Activated CD8-positive, alpha-beta T cell treated with anti-CD3 and anti-CD28 coated beads for 36 hours (primary cell): ENCODE data around the gene KL. TPM values are rescaled to one million over a fixed set of nuclear protein-coding genes. Genes with fewer than 3 reads are reported as not detected.

Source experiments
- ATAC-seq: fragments of 200-7000 bp; cut with Tn5 transposase; one replicate; pipeline ENCODE4 v1.10.0; 2021; ENCODE audit warnings: mild to moderate bottlenecking, moderate library complexity
- CTCF ChIA-PET: fragments of 350-600 bp; sonication (Branson Sonifier 250); formaldehyde crosslinking; loops from one replicate; lab custom pipeline; 2021; ENCODE audit warnings: antibody characterized with exemption; lab: Charles Lee
- POLR2A ChIA-PET: fragments of 350-600 bp; sonication (Branson Sonifier 250); formaldehyde crosslinking; loops from one replicate; lab custom pipeline; 2021; ENCODE audit warnings: antibody characterized with exemption; lab: Charles Lee
- DNase-seq: peaks from one replicate; pipeline ENCODE4 v3.0.0-alpha.2; 2020
- H3K27ac Mint-ChIP-seq: one replicate; pipeline ENCODE4 v1.8.0; 2021; ENCODE audit warnings: mild to moderate bottlenecking, mixed read lengths
- H3K27me3 Mint-ChIP-seq: one replicate; pipeline ENCODE4 v1.8.0; 2021; ENCODE audit warnings: mixed read lengths
- H3K36me3 Mint-ChIP-seq: one replicate; pipeline ENCODE4 v1.8.0; 2021; ENCODE audit warnings: low read depth, mixed read lengths
- H3K4me1 Mint-ChIP-seq: one replicate; pipeline ENCODE4 v1.8.0; 2021; ENCODE audit warnings: low read depth, mixed read lengths
- H3K4me3 Mint-ChIP-seq: one replicate; pipeline ENCODE4 v1.8.0; 2021; ENCODE audit warnings: mild to moderate bottlenecking, moderate library complexity, mixed read lengths
- H3K9me3 Mint-ChIP-seq: one replicate; pipeline ENCODE4 v1.8.0; 2021; ENCODE audit warnings: mixed read lengths
- intact Hi-C: fragments of 100-400 bp; cut with micrococcal nuclease; formaldehyde crosslinking; loops from one replicate; pipeline ENCODE4 v1.10.0; 2022
- total RNA-seq, 2 experiments: library from RNA; stranded (reverse); gene quantifications; one replicate each; pipeline ENCODE4 v1.2.3, GENCODE V29; 2021
- TF ChIP-seq, protein P1 (sequence below): fragments of 200-600 bp; IDR thresholded peaks from one replicate; pipeline ENCODE4 v1.8.0; 2022; ENCODE audit warnings: antibody characterized with exemption, mild to moderate bottlenecking

The KL gene
- total RNA-seq, 2 experiments from 2014 or later = 0.22 to 0.27 TPM

DNA sequence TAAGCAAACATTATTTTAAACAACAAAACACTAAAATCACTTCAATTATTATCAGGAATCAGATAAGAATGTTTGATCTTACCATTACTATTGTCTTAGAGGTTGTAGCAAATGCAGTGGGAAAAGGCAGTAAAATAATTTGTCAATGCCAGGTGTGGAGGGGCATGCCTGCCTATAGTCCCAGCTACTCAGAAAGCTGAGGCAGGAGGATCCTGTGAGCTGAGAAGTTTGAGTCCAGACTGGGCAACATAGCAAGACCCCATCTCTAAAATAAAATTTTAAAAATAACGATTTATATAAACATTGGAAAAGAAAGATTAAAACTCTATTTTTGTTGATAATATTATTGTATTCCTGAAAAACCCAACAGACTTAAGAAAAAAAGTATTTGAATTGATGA is 66.8 kb downstream of the KL start:
- Mint-ChIP-seq H3K4me3 (no peak overlapping the region), H3K36me3 (no peaks in the 10 kb centered on the region), H3K9me3 (no peaks in the 10 kb centered on the region), H3K4me1 (no peaks in the 10 kb centered on the region), H3K27ac (no peak overlapping the region), H3K27me3 (peaks cover 20% of the 10 kb centered on the region)
- intact Hi-C loops = no loop called here
- ChIA-PET CTCF (no interaction called here), POLR2A (no interaction called here)
- no peak for ATAC-seq
- DNase-seq = no peak
- TF ChIP-seq, protein P1, sequence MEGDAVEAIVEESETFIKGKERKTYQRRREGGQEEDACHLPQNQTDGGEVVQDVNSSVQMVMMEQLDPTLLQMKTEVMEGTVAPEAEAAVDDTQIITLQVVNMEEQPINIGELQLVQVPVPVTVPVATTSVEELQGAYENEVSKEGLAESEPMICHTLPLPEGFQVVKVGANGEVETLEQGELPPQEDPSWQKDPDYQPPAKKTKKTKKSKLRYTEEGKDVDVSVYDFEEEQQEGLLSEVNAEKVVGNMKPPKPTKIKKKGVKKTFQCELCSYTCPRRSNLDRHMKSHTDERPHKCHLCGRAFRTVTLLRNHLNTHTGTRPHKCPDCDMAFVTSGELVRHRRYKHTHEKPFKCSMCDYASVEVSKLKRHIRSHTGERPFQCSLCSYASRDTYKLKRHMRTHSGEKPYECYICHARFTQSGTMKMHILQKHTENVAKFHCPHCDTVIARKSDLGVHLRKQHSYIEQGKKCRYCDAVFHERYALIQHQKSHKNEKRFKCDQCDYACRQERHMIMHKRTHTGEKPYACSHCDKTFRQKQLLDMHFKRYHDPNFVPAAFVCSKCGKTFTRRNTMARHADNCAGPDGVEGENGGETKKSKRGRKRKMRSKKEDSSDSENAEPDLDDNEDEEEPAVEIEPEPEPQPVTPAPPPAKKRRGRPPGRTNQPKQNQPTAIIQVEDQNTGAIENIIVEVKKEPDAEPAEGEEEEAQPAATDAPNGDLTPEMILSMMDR = no peak

DNA sequence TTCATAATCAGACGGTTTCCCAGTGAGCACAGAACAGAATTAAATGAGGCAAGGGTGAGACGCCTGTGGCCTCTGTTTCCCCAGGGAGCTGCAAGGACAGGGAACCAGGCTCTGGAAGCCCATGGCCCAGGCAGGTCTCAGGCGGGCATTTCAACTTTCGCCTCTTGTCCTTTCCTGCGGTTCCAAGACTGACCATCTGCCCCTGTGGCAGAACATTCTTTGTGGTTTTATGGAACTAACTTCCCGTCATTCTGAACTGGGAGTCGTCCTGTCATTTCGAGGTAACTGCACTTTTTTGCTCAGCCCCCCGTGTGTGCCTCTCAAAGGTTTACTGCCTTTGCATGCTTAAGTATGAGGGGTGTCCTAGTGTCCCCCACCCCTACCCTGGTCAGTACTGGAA is 70.9 kb downstream of the KL start:
- Mint-ChIP-seq H3K36me3 (no peaks in the 10 kb centered on the region), H3K4me1 (no peaks in the 10 kb centered on the region), H3K4me3 (no peak overlapping the region), H3K27ac (no peak overlapping the region), H3K9me3 (no peaks in the 10 kb centered on the region), H3K27me3 (peaks cover 12% of the 10 kb centered on the region)
- intact Hi-C loops = no loop called here
- POLR2A ChIA-PET = no interaction called here
- TF ChIP-seq, protein P1 = no peak
- DNase-seq (no peak), ATAC-seq (no peak)
- CTCF ChIA-PET = no interaction called here

- Mint-ChIP-seq H3K9me3 (no peaks in the 10 kb centered on the region), H3K27ac (no peak overlapping the region), H3K36me3 (no peaks in the 10 kb centered on the region), H3K4me3 (no peak overlapping the region), H3K4me1 (no peaks in the 10 kb centered on the region), H3K27me3 (peaks cover 8% of the 10 kb centered on the region)
- no peak for DNase-seq
- no peak for ATAC-seq
- ChIA-PET POLR2A (no interaction called here), CTCF (no interaction called here)
- intact Hi-C loops = no loop called here
- TF ChIP-seq, protein P1 = no peak
Observed at GRCh38 chr13:33087790-33088189, 71.6 kb downstream of the KL start.

DNA sequence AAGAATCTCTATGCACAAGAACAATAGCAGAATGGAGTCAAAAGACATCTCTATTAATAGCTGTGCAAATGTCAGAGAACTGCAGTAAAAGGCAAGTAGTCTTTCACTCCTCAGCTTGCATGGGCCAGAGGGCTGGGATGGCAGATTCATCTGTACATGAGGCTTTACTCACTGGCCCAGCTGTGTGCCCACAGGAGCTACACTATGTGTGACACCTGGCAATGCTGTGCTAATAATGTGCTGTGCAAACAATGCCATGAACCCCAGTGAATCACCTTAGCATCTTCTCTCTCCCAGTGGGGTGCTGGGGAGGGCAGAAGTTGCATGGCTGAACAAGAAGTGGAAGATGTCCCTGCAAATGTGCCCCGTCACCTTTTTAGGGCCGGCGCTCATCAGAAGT is 73.1 kb downstream of the KL start:
- no peak overlapping the region for H3K4me3 Mint-ChIP-seq
- peaks cover 8% of the 10 kb centered on the region for H3K27me3 Mint-ChIP-seq
- no peak overlapping the region for H3K27ac Mint-ChIP-seq
- CTCF ChIA-PET = no interaction called here
- no peaks in the 10 kb centered on the region for H3K36me3 Mint-ChIP-seq
- ATAC-seq = no peak
- no peaks in the 10 kb centered on the region for H3K4me1 Mint-ChIP-seq
- intact Hi-C loops = no loop called here
- TF ChIP-seq, protein P1 = no peak
- no peaks in the 10 kb centered on the region for H3K9me3 Mint-ChIP-seq
- DNase-seq = no peak
- POLR2A ChIA-PET = no interaction called here

GRCh38 chr13:33090755-33091414 is 74.7 kb downstream of the KL start:
- DNase-seq = no peak
- intact Hi-C loops = no loop called here
- Mint-ChIP-seq H3K4me3 (no peak overlapping the region), H3K9me3 (no peaks in the 10 kb centered on the region), H3K27ac (no peak overlapping the region), H3K4me1 (no peaks in the 10 kb centered on the region), H3K27me3 (peaks cover 8% of the 10 kb centered on the region), H3K36me3 (no peaks in the 10 kb centered on the region)
- TF ChIP-seq, protein P1 = no peak
- POLR2A ChIA-PET = no interaction called here
- ATAC-seq = no peak
- CTCF ChIA-PET = no interaction called here
